Measurements from ENCODE around the gene KCNN4. TPM values are rescaled to one million over a fixed set of nuclear protein-coding genes. Genes with fewer than 3 reads are reported as not detected.

KCNN4 gene
- 0.11 TPM in 1 of 2 replicates, not detected in the other for total RNA-seq

DNA sequence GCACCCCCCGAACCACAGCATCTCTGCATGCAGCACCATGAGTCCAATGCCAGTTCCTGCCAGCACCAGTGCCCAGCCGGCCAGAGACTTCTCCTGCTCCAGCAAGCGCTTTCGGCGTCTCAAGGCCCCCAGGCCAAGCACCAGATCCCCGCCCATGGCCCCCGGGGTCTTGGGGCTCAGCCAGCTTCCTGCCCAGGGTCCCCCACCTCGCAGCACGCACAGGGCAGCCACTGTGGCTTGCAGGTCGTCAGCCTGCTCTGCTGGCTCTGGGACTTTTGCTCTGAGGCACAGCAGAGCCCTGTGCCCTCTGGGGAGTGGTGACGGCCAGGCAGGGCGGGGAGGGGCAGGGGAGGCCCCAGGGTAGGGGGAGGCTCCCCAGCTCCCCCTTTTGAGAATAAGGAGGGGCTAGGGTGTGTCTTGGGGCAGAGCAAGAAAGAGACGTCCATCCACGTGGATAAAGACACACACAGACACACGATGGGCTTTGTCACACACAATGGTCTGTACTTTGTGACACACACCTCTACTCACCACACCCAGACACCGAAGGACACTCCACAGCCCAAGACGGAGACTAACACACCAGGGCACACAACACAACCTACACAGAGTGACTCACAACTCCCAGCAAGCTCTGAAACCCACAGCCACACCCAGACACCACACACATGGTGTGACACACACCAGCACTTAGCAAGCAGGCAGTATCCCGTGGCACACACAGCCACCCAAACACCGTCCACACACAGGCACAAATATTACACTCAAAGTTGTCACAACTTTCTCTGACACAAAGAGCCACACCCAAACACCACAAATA is at the start of gene KCNN4:
Gene KCNN4 (minus strand): TSS at position 268 of the 820 bp plus-strand sequence. CDS start 112 bp downstream, at position 156.

DNA sequence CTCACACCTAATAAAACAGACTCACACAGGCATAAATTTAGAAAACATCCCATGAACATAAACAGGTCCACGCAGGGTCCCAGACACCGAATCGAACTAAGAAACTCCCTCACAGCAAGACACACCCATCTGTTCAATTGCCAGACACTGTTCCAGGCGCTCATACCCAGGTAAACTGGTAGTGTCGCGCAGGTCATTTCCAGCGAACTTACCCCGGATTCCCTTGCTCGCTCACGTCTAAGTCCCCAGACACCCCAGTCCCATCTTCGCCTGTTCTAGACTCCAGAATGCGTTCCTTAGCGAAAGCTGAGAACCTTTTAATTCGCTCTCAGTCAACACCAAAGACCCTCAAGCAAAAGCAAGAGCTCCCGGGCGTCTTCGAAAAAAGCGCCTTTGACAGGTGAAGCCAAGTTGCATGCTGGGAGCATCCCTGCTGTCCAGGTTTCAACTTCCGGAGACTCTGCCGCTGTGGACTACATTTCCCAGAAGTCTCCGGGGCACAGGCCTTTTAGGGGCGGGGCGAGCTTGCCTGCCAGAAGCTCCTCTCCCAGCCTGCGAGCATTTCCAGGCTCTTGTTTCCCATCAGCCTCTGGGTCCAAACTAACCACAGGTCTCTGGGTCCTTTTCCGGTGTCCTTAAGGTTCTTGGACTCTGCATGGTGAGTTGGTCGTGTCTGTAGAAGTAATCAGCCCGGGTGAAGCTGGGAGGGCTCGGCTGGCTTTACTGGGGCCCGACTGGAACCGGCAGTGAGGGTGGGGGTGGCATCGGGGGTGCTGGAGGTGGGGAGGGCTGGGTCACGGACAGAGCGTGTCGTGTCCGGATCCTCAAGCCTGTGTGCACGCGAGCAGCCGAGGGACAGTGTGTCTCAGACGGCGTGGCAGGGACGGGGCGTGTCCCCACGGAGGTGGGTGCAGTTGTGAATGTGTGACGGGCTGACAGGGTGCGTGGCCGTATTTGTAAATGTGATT is 46.3 kb upstream of the KCNN4 start, which contains the start of gene ZNF283:
Gene ZNF283 (plus strand): TSS at position 535 of the 968 bp plus-strand sequence. CDS start 6,184 bp downstream, outside the sequence.

GRCh38 chr19:43802216-43802951 is 21.6 kb upstream of the KCNN4 start, which contains the start of gene LYPD5:
TSS of gene LYPD5 (minus strand) at chr19:43802447. CDS start at chr19:43802380, 67 bp downstream.

GRCh38 chr19:43754503-43755255 is 26.1 kb downstream of the KCNN4 start, which contains the start of gene SMG9:
TSS of gene SMG9 (minus strand) at chr19:43754962. CDS start at chr19:43750741, 4,221 bp downstream.

Other genes with a start within 250 kb of the KCNN4 start
- 0.09 and 0.11 TPM in 2 replicates for gene ZNF575, start 247.8 kb downstream of the KCNN4 start, total RNA-seq
- gene XRCC1, start 205.4 kb downstream of the KCNN4 start, total RNA-seq, result 13.2 and 14.4 TPM in 2 replicates
- gene PINLYP, start 205.2 kb downstream of the KCNN4 start, total RNA-seq, result 2.2 and 5.9 TPM in 2 replicates
- gene IRGQ, start 184.8 kb downstream of the KCNN4 start, total RNA-seq, result 24.1 and 26.8 TPM in 2 replicates
- gene ZNF576, start 184.4 kb downstream of the KCNN4 start, total RNA-seq, result 7.2 and 7.3 TPM in 2 replicates
- gene SRRM5, start 168.9 kb downstream of the KCNN4 start, total RNA-seq, result under 0.01 TPM in 1 of 2 replicates, not detected in the other
- 63.6 and 69.0 TPM in 2 replicates for gene ZNF428, start 161.3 kb downstream of the KCNN4 start, total RNA-seq
- 9.4 and 11.1 TPM in 2 replicates for gene CADM4, start 141.1 kb downstream of the KCNN4 start, total RNA-seq
- gene PLAUR, start 110.8 kb downstream of the KCNN4 start, total RNA-seq, result 4.0 and 5.4 TPM in 2 replicates
- gene IRGC, start 64.9 kb downstream of the KCNN4 start, total RNA-seq, result not detected in 2 replicates
- 3.8 and 5.4 TPM in 2 replicates for gene SMG9, start 26.0 kb downstream of the KCNN4 start, total RNA-seq
- gene LYPD5, start 21.5 kb upstream of the KCNN4 start, total RNA-seq, result 0.22 and 0.43 TPM in 2 replicates
- gene ZNF283, start 46.3 kb upstream of the KCNN4 start, total RNA-seq, result 7.2 and 12.0 TPM in 2 replicates
- gene ZNF404, start 103.0 kb upstream of the KCNN4 start, total RNA-seq, result 0.54 and 0.77 TPM in 2 replicates
- gene ZNF45, start 154.3 kb upstream of the KCNN4 start, total RNA-seq, result 16.3 and 21.6 TPM in 2 replicates
- 3.9 and 6.3 TPM in 2 replicates for gene ZNF221, start 170.3 kb upstream of the KCNN4 start, total RNA-seq
- 7.8 and 9.9 TPM in 2 replicates for gene ZNF155, start 203.2 kb upstream of the KCNN4 start, total RNA-seq
- gene ZNF230, start 222.0 kb upstream of the KCNN4 start, total RNA-seq, result 3.0 and 4.2 TPM in 2 replicates
- 5.7 and 7.8 TPM in 2 replicates for gene ZNF222, start 244.4 kb upstream of the KCNN4 start, total RNA-seq